AG04450 (cell line): ENCODE data around the gene SNAPC2. TPM values are rescaled to one million over a fixed set of nuclear protein-coding genes. Genes with fewer than 3 reads are reported as not detected.

Experiments used
- CTCF ChIA-PET: fragments of 300-600, 350-600 bp; formaldehyde crosslinking; extraction: SDS; loops from one replicate; lab custom pipeline; 2022; ENCODE audit warnings: antibody characterized with exemption, inconsistent platforms; lab: Charles Lee
- POLR2A ChIA-PET: fragments of 350-600 bp; formaldehyde crosslinking; extraction: SDS; loops from one replicate; lab custom pipeline; 2021; ENCODE audit warnings: antibody characterized with exemption, inconsistent platforms; lab: Yijun Ruan, JAX
- DNase-seq: peaks from one replicate; pipeline ENCODE4 v3.0.0-alpha.2; 2011; ENCODE audit warnings: low read depth, low spot score
- H3K27ac ChIP-seq: one replicate; pipeline ENCODE4 v1.5.1; 2012; ENCODE audit warnings: low read depth, low read length, control low read depth
- H3K27me3 ChIP-seq: one replicate; pipeline ENCODE4 v1.6.0; 2012; ENCODE audit warnings: low read length; ENCODE audit not compliant: control insufficient read depth, insufficient read depth
- H3K4me3 ChIP-seq: 2 replicates; pipeline ENCODE4 v1.5.1; 2011; ENCODE audit warnings: mild to moderate bottlenecking, low read depth, low read length, control low read depth
- H3K9me3 ChIP-seq: 2 replicates; pipeline ENCODE4 v1.5.1; 2012; ENCODE audit warnings: low read length; ENCODE audit not compliant: control insufficient read depth, insufficient read depth
- CTCF ChIP-seq: IDR thresholded peaks from 2 replicates; pipeline ENCODE4 v1.5.1; 2011; ENCODE audit warnings: low read depth, low read length, control low read depth, inconsistent platforms
- polyA plus RNA-seq: library from polyadenylated mRNA; depleted of rRNA; stranded (reverse); fragments of >200 nt; gene quantifications from 2 replicates; pipeline ENCODE4 v1.2.3, GENCODE V29; 2011

The SNAPC2 gene
- polyA plus RNA-seq, 1 experiment, result 12.1 TPM

- no peak for TF ChIP-seq CTCF
- Histone ChIP-seq H3K9me3 (no peaks in the 10 kb centered on the region), H3K27ac (no peak overlapping the region), H3K4me3 (peak overlapping the region; percentile 83), H3K27me3 (no peaks in the 10 kb centered on the region)
- POLR2A ChIA-PET, result interaction anchor here (0.6 kb wide), 1 partner anchor 348 kb away, joined by 8 read pairs; no protein-coding TSS in a partner anchor
- CTCF ChIA-PET, result interaction anchor here (0.7 kb wide), 1 partner anchor 37 kb away, joined by 4 read pairs; no protein-coding TSS in a partner anchor
- no peak for DNase-seq
Observed at GRCh38 chr19:7905268-7905667, 14.9 kb upstream of the SNAPC2 start.

GRCh38 chr19:7905859-7906258 lies 14.3 kb upstream of the SNAPC2 start:
- no peak overlapping the region for H3K27ac ChIP-seq
- no peaks in the 10 kb centered on the region for H3K9me3 ChIP-seq
- DNase-seq, result no peak
- ChIA-PET POLR2A (interaction anchor here (0.6 kb wide), 1 partner anchor 348 kb away, joined by 8 read pairs; no protein-coding TSS in a partner anchor), CTCF (interaction anchor here (0.7 kb wide), 1 partner anchor 37 kb away, joined by 4 read pairs; no protein-coding TSS in a partner anchor)
- no peak for TF ChIP-seq CTCF
- H3K27me3 ChIP-seq, result no peaks in the 10 kb centered on the region
- H3K4me3 ChIP-seq, result no peak overlapping the region

GRCh38 chr19:7907122-7907521 lies 13.0 kb upstream of the SNAPC2 start:
- CTCF ChIA-PET, result interaction anchor here (0.7 kb wide), 1 partner anchor 9 kb away, joined by 3 read pairs; no protein-coding TSS in a partner anchor

GRCh38 chr19:7907544-7907943 lies 12.6 kb upstream of the SNAPC2 start:
- DNase-seq, result no peak
- ChIA-PET CTCF (interaction anchor here (0.7 kb wide), 1 partner anchor 8 kb away, joined by 3 read pairs; no protein-coding TSS in a partner anchor), POLR2A (interaction anchor here (0.7 to 2.7 kb wide), 2 partner anchors 12 to 32 kb away, joined by 7 to 17 read pairs; partner anchors contain the start of gene SNAPC2)
- Histone ChIP-seq H3K9me3 (no peaks in the 10 kb centered on the region), H3K27ac (no peak overlapping the region), H3K4me3 (no peak overlapping the region), H3K27me3 (no peaks in the 10 kb centered on the region)
- TF ChIP-seq CTCF, result no peak

More at GRCh38 chr19:7907122-7907521, 13.0 kb upstream of the SNAPC2 start:
- Histone ChIP-seq H3K27me3 (no peaks in the 10 kb centered on the region), H3K4me3 (no peak overlapping the region), H3K27ac (no peak overlapping the region), H3K9me3 (no peaks in the 10 kb centered on the region)
- TF ChIP-seq CTCF, result no peak
- DNase-seq, result no peak
- POLR2A ChIA-PET, result interaction anchor here (0.7 to 2.7 kb wide), 2 partner anchors 13 kb away, joined by 3 to 17 read pairs; partner anchors contain the start of gene SNAPC2

- no peak for TF ChIP-seq CTCF
- POLR2A ChIA-PET, result interaction anchor here (0.7 to 2.7 kb wide), 2 partner anchors 12 to 32 kb away, joined by 7 to 17 read pairs; partner anchors contain the start of gene SNAPC2
- Histone ChIP-seq H3K27me3 (no peaks in the 10 kb centered on the region), H3K9me3 (no peaks in the 10 kb centered on the region), H3K4me3 (no peak overlapping the region), H3K27ac (no peak overlapping the region)
- CTCF ChIA-PET, result interaction anchor here (1.8 kb wide), 1 partner anchor 9 kb away, joined by 5 read pairs; no protein-coding TSS in a partner anchor
- no peak for DNase-seq
Observed at GRCh38 chr19:7908078-7908699, 11.9 kb upstream of the SNAPC2 start.
